ENCODE results near the gene ACOT9.
"Not testable (repeated sequence)": the region's sequence is repeated elsewhere in the genome, so short reads cannot be mapped to it uniquely, and the experiment has no call there.

The ACOT9 gene

GRCh38 chrX:23673108-23673507 lies 70.0 kb downstream of the ACOT9 start:
- Mint-ChIP-seq H3K36me3 (no peaks in the 10 kb centered on the region), H3K27ac (no peak overlapping the region)
- ATAC-seq = no peak

GRCh38 chrX:23670528-23670927 lies 72.5 kb downstream of the ACOT9 start:
- ATAC-seq = no peak
- Mint-ChIP-seq H3K36me3 (no peaks in the 10 kb centered on the region), H3K4me1 (peaks cover 12% of the 10 kb centered on the region), H3K27ac (no peak overlapping the region), H3K4me3 (no peak overlapping the region), H3K9me3 (no peaks in the 10 kb centered on the region), H3K27me3 (no peaks in the 10 kb centered on the region)

More at GRCh38 chrX:23673108-23673507, 70.0 kb downstream of the ACOT9 start:
- Mint-ChIP-seq H3K4me1 (peaks cover 5% of the 10 kb centered on the region), H3K9me3 (no peaks in the 10 kb centered on the region), H3K27me3 (no peaks in the 10 kb centered on the region), H3K4me3 (no peak overlapping the region)

GRCh38 chrX:23668335-23668734 lies 74.7 kb downstream of the ACOT9 start:
- no peak for ATAC-seq
- Mint-ChIP-seq H3K27me3 (no peaks in the 10 kb centered on the region), H3K4me3 (peak overlapping the region; percentile 84), H3K27ac (peak overlapping the region; percentile 86), H3K36me3 (no peaks in the 10 kb centered on the region), H3K9me3 (no peaks in the 10 kb centered on the region), H3K4me1 (peaks cover 12% of the 10 kb centered on the region)

- H3K4me1 Mint-ChIP-seq = peaks cover 16% of the 10 kb centered on the region
- H3K36me3 Mint-ChIP-seq = no peaks in the 10 kb centered on the region
- H3K27me3 Mint-ChIP-seq = no peaks in the 10 kb centered on the region
- no peaks in the 10 kb centered on the region for H3K9me3 Mint-ChIP-seq
- H3K27ac Mint-ChIP-seq = peak within 1 kb of the TSS; percentile 86
- peak; percentile 94 for ATAC-seq
- H3K4me3 Mint-ChIP-seq = peak within 1 kb of the TSS; percentile 84
These were observed 75.6 kb downstream of the ACOT9 start, which contains the start of gene PRDX4 for GRCh38 chrX:23667239-23668177. TSS of gene PRDX4 (plus strand) at chrX:23667493. CDS start at chrX:23667571, 78 bp downstream.

GRCh38 chrX:23666282-23666681 lies 76.8 kb downstream of the ACOT9 start:
- H3K27me3 Mint-ChIP-seq = no peaks in the 10 kb centered on the region
- H3K9me3 Mint-ChIP-seq = no peaks in the 10 kb centered on the region
- no peak for ATAC-seq
- H3K4me1 Mint-ChIP-seq = peaks cover 25% of the 10 kb centered on the region
- peak overlapping the region; percentile 86 for H3K27ac Mint-ChIP-seq
- no peaks in the 10 kb centered on the region for H3K36me3 Mint-ChIP-seq
- peak overlapping the region; percentile 58 for H3K4me3 Mint-ChIP-seq

- Mint-ChIP-seq H3K4me3 (no peak overlapping the region), H3K36me3 (no peaks in the 10 kb centered on the region), H3K4me1 (peaks cover 34% of the 10 kb centered on the region), H3K27ac (peak overlapping the region; percentile 65), H3K9me3 (no peaks in the 10 kb centered on the region), H3K27me3 (no peaks in the 10 kb centered on the region)
- no peak for ATAC-seq
These were observed 78.6 kb downstream of the ACOT9 start for GRCh38 chrX:23664496-23664895.

GRCh38 chrX:23662853-23663252 lies 80.2 kb downstream of the ACOT9 start:
- no peaks in the 10 kb centered on the region for H3K27me3 Mint-ChIP-seq
- no peak overlapping the region for H3K4me3 Mint-ChIP-seq
- H3K36me3 Mint-ChIP-seq = no peaks in the 10 kb centered on the region
- peaks cover 27% of the 10 kb centered on the region for H3K4me1 Mint-ChIP-seq
- ATAC-seq = peak; percentile 73
- peak overlapping the region; percentile 89 for H3K27ac Mint-ChIP-seq
- H3K9me3 Mint-ChIP-seq = no peaks in the 10 kb centered on the region

- H3K27me3 Mint-ChIP-seq = no peaks in the 10 kb centered on the region
- H3K4me3 Mint-ChIP-seq = peak overlapping the region; percentile 15
- no peaks in the 10 kb centered on the region for H3K36me3 Mint-ChIP-seq
These were observed 80.9 kb downstream of the ACOT9 start for GRCh38 chrX:23662187-23662586.

GRCh38 chrX:23661671-23662070 lies 81.4 kb downstream of the ACOT9 start:
- no peak overlapping the region for H3K4me3 Mint-ChIP-seq
- no peaks in the 10 kb centered on the region for H3K36me3 Mint-ChIP-seq
- no peaks in the 10 kb centered on the region for H3K27me3 Mint-ChIP-seq
- ATAC-seq = no peak
- H3K27ac Mint-ChIP-seq = peak overlapping the region; percentile 89
- no peaks in the 10 kb centered on the region for H3K9me3 Mint-ChIP-seq
- H3K4me1 Mint-ChIP-seq = peaks cover 27% of the 10 kb centered on the region

More at GRCh38 chrX:23662187-23662586, 80.9 kb downstream of the ACOT9 start:
- Mint-ChIP-seq H3K27ac (peak overlapping the region; percentile 89), H3K4me1 (peaks cover 27% of the 10 kb centered on the region), H3K9me3 (no peaks in the 10 kb centered on the region)
- ATAC-seq = peak; percentile 68

GRCh38 chrX:23660766-23661132 lies 82.3 kb downstream of the ACOT9 start:
- H3K9me3 Mint-ChIP-seq = no peaks in the 10 kb centered on the region
- peak overlapping the region; percentile 89 for H3K27ac Mint-ChIP-seq
- no peaks in the 10 kb centered on the region for H3K36me3 Mint-ChIP-seq
- peaks cover 22% of the 10 kb centered on the region for H3K4me1 Mint-ChIP-seq
- no peak overlapping the region for H3K4me3 Mint-ChIP-seq
- no peak for ATAC-seq
- no peaks in the 10 kb centered on the region for H3K27me3 Mint-ChIP-seq

- H3K4me3 Mint-ChIP-seq, H3K27me3 Mint-ChIP-seq, H3K36me3 Mint-ChIP-seq, H3K9me3 Mint-ChIP-seq, ATAC-seq: not testable (repeated sequence)
- Mint-ChIP-seq H3K27ac (peak overlapping the region; percentile 11), H3K4me1 (peaks cover 22% of the 10 kb centered on the region)
These were observed 82.9 kb downstream of the ACOT9 start for GRCh38 chrX:23660083-23660765.

- H3K27ac Mint-ChIP-seq = peak overlapping the region; percentile 11
- no peaks in the 10 kb centered on the region for H3K9me3 Mint-ChIP-seq
- no peak for ATAC-seq
- H3K36me3 Mint-ChIP-seq = no peaks in the 10 kb centered on the region
- H3K4me3 Mint-ChIP-seq = no peak overlapping the region
- H3K27me3 Mint-ChIP-seq = no peaks in the 10 kb centered on the region
- peaks cover 22% of the 10 kb centered on the region for H3K4me1 Mint-ChIP-seq
These were observed 83.7 kb downstream of the ACOT9 start for GRCh38 chrX:23659339-23659738.

GRCh38 chrX:23656684-23657083 lies 86.4 kb downstream of the ACOT9 start:
- Mint-ChIP-seq H3K36me3 (no peaks in the 10 kb centered on the region), H3K27me3 (no peaks in the 10 kb centered on the region), H3K4me3 (no peak overlapping the region), H3K9me3 (no peaks in the 10 kb centered on the region), H3K4me1 (peaks cover 12% of the 10 kb centered on the region), H3K27ac (no peak overlapping the region)
- no peak for ATAC-seq

GRCh38 chrX:23656091-23656490 lies 87.0 kb downstream of the ACOT9 start:
- no peaks in the 10 kb centered on the region for H3K9me3 Mint-ChIP-seq
- ATAC-seq = no peak
- no peak overlapping the region for H3K4me3 Mint-ChIP-seq
- H3K36me3 Mint-ChIP-seq = no peaks in the 10 kb centered on the region
- no peaks in the 10 kb centered on the region for H3K27me3 Mint-ChIP-seq
- peaks cover 8% of the 10 kb centered on the region for H3K4me1 Mint-ChIP-seq
- H3K27ac Mint-ChIP-seq = no peak overlapping the region
